GM13977 (cell line): ENCODE results near the gene SYNJ2.

Experiments used
- DNase-seq: peaks from one replicate; pipeline ENCODE4 v3.0.0; 2012; ENCODE audit warnings: low spot score
- CTCF ChIP-seq: IDR thresholded peaks from 2 replicates; pipeline ENCODE4 v1.5.1; 2012; ENCODE audit warnings: mild to moderate bottlenecking, control low read depth; ENCODE audit not compliant: insufficient read depth; ENCODE audit errors: extremely low read depth, missing control alignments
- in situ Hi-C: fragments of 300-500 bp; cut with MboI; formaldehyde crosslinking; loops from one replicate; pipeline ENCODE4 v1.12.0; 2022; ENCODE audit warnings: low sequenced_read_pairs, low pct_unique_long_range_greater_than_20kb, mixed read lengths, inconsistent platforms; ENCODE audit not compliant: unreplicated experiment

Gene SYNJ2

GRCh38 chr6:158043008-158043407, 61.3 kb downstream of the SYNJ2 start:
- no peak for DNase-seq
- no peak for TF ChIP-seq CTCF
- in situ Hi-C loops: no loop called here

- in situ Hi-C loops: no loop called here
- no peak for TF ChIP-seq CTCF
- no peak for DNase-seq
Measured at GRCh38 chr6:158043586-158044524, 62.2 kb downstream of the SYNJ2 start.

GRCh38 chr6:158044525-158044888, 62.8 kb downstream of the SYNJ2 start:
- TF ChIP-seq CTCF: no peak
- DNase-seq: no peak
- in situ Hi-C loops: no loop called here

- no peak for TF ChIP-seq CTCF
- DNase-seq: no peak
- in situ Hi-C loops: no loop called here
Measured at GRCh38 chr6:158046201-158047126, 64.8 kb downstream of the SYNJ2 start.

DNA sequence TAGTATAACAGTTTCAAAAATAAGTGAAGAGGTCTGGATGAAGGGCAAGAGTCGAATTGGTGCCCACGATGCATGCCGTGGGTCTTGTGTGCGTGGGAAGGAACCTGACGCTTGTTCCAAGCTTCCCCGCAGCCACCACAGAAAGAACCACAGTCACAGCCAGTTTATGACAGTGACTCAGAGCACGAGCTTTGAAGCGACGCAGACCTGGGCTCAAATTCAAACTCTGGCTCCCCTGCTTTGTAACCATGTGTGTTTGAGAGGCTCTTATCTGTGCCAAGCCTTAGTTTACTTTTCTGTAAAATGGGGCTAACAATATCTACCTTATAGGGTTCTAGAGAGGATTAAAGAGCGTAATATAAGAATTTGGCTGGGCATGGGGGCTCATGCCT, 65.5 kb downstream of the SYNJ2 start:
- DNase-seq: no peak
- in situ Hi-C loops: no loop called here
- no peak for TF ChIP-seq CTCF

DNA sequence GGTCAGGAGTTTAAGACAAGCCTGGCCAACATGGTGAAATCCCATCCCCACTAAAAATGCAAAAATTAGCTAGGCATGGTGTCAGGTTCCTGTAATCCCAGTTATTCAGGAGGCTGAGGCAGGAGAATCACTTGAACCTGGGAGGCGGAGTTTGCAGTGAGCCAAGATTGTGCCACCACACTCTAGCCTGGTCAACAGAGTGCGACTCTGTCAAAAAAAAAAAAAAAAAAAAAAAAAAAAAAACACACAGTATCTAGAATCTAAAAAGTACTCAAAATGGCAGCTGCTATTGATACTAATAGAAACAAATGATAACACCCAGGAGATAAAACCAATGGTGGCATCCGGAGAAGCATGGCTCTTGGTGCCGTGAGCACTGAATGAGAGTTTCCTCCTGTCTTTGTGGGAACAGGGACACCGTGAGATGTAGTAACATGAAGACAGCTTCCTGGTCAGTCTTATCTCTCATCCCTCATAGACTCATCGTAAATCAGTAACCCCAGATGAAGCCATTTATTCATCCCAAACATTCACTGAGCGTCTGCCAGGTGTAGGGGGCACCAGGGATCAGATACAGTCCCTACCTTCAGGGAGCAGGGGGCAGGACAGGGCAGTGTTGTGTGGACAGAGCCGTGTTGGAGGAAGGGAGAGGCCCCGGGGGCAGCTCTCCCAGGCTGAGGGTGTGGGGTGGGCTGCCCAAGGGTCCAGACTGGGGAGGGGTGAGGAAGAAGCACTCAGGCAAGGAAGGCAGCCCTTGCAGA, 66.1 kb downstream of the SYNJ2 start:
- in situ Hi-C loops: no loop called here
- TF ChIP-seq CTCF: no peak

More for the DNA sequence above, 66.1 kb downstream of the SYNJ2 start:
- DNase-seq: no peak
